ENCODE data around the gene SCAPER.

Gene SCAPER

GRCh38 chr15:76468722-76469121 is 436.4 kb downstream of the SCAPER start:
- ChIA-PET CTCF (no interaction called here), POLR2A (no interaction called here)
- no peak for DNase-seq (ENCODE audit: low read depth, low spot score)
- no peak overlapping the region for H3K4me3 ChIP-seq (ENCODE audit: low read depth, low read length)
- TF ChIP-seq CTCF (IDR thresholded peaks at IDR 0.05; ENCODE audit: insufficient read depth, low read length, missing control alignments): no peak

- CTCF ChIA-PET: interaction anchor here (1.7 kb wide), 1 partner anchor 9 kb away, joined by 4 read pairs; no protein-coding TSS in a partner anchor
- DNase-seq (ENCODE audit: low read depth, low spot score): no peak
- no peak for TF ChIP-seq CTCF (IDR thresholded peaks at IDR 0.05; ENCODE audit: insufficient read depth, low read length, missing control alignments)
- POLR2A ChIA-PET: no interaction called here
- H3K4me3 ChIP-seq (ENCODE audit: low read depth, low read length): no peak overlapping the region
Measured at GRCh38 chr15:76467136-76467535, 438.0 kb downstream of the SCAPER start.

DNA sequence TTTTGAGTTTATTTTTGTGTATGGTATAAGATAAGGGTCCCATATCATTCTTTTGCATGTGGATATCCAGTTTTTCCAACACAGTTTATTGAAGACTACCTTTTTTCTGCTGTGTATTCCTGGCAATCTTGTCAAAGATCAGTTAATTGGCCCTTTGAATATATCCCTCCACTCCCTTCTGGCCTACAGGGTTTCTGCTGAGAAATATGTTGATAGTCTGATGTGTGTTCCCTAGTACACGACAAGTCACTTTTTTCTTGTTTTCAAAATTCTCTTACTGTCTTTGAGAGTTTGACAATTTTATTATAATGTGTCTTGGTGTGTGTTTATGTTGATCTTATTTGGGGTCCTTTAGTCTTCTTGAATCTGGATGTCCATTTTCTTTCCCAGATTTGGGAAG is 439.4 kb downstream of the SCAPER start:
- no peak for DNase-seq (ENCODE audit: low read depth, low spot score)
- POLR2A ChIA-PET: no interaction called here
- no peak for TF ChIP-seq CTCF (IDR thresholded peaks at IDR 0.05; ENCODE audit: insufficient read depth, low read length, missing control alignments)
- CTCF ChIA-PET: interaction anchor here (1.7 kb wide), 1 partner anchor 10 kb away, joined by 4 read pairs; no protein-coding TSS in a partner anchor
- H3K4me3 ChIP-seq (ENCODE audit: low read depth, low read length): no peak overlapping the region

DNA sequence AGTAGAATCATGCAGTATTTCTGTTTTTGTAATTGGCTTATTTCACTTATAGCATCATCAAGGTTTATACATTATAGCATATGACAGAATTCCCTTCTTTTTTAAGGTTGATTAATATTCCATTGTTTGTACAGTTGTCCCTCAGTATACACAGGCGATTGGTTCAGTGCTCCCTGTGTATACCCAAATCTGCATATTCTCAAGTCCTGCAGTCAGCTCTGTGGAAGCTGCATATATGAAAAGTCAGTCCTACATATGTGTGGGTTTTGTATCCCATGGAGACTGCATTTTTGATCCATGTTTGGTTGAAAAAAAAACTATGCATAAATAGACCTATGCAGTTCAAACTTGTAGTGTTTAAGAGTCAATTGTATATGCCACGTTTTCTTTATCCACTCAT is 440.9 kb downstream of the SCAPER start:
- no peak overlapping the region for H3K4me3 ChIP-seq (ENCODE audit: low read depth, low read length)
- ChIA-PET POLR2A (no interaction called here), CTCF (no interaction called here)
- no peak for TF ChIP-seq CTCF (IDR thresholded peaks at IDR 0.05; ENCODE audit: insufficient read depth, low read length, missing control alignments)
- no peak for DNase-seq (ENCODE audit: low read depth, low spot score)

- ChIA-PET CTCF (interaction anchor here (0.8 to 1.2 kb wide), 2 partner anchors 11 to 14 kb away, joined by 3 to 4 read pairs; no protein-coding TSS in a partner anchor), POLR2A (no interaction called here)
- H3K4me3 ChIP-seq (ENCODE audit: low read depth, low read length): no peak overlapping the region
- peak; percentile 12 for DNase-seq (ENCODE audit: low read depth, low spot score)
- no peak for TF ChIP-seq CTCF (IDR thresholded peaks at IDR 0.05; ENCODE audit: insufficient read depth, low read length, missing control alignments)
Measured at GRCh38 chr15:76460871-76461270, 444.3 kb downstream of the SCAPER start.

DNA sequence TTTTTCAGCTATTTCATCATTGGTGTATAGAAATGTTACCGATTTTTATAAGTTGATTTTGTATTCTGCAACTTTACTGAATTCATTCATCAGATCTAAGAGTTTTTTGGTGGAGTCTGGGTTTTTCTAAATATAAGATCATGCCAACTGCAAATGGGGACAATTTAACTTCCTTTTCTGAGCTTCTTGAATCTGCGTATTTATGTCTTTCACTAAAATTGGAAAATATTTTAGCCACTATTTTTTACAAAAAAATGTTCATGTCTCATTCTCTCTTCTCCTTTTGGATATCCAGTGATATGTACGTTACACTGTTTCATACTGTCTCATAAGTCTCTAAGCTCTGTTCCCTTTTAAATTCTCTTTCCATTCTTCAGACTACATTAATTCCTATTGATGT is 444.8 kb downstream of the SCAPER start:
- CTCF ChIA-PET: interaction anchor here (0.8 to 1.2 kb wide), 2 partner anchors 11 to 13 kb away, joined by 3 to 4 read pairs; no protein-coding TSS in a partner anchor
- no peak for TF ChIP-seq CTCF (IDR thresholded peaks at IDR 0.05; ENCODE audit: insufficient read depth, low read length, missing control alignments)
- DNase-seq (ENCODE audit: low read depth, low spot score): no peak
- no peak overlapping the region for H3K4me3 ChIP-seq (ENCODE audit: low read depth, low read length)
- POLR2A ChIA-PET: no interaction called here
